Left renal pelvis (tissue), 4 donors: ENCODE data around the gene DRAM2. TPM values are rescaled to one million over a fixed set of nuclear protein-coding genes. Genes with fewer than 3 reads are reported as not detected.
"Not testable (repeated sequence)": the region's sequence is repeated elsewhere in the genome, so short reads cannot be mapped to it uniquely, and the experiment has no call there.

Experiments
- DNase-seq, 4 donors: peaks; one replicate each; pipeline ENCODE4 v3.0.0-alpha.2; 2013; ENCODE audit warnings: low read depth in 4 of 4, low spot score in 3 of 4
- polyA plus RNA-seq, 4 donors: library from polyadenylated mRNA; unstranded; fragments of 120-200 nt; gene quantifications; one replicate each; pipeline ENCODE4 v1.2.1, GENCODE V29; 2013; ENCODE audit not compliant: insufficient read length in 4 of 4

The DRAM2 gene
- polyA plus RNA-seq, 4 donors, result 47.6 to 78.1 (median 73.1) TPM

DNA sequence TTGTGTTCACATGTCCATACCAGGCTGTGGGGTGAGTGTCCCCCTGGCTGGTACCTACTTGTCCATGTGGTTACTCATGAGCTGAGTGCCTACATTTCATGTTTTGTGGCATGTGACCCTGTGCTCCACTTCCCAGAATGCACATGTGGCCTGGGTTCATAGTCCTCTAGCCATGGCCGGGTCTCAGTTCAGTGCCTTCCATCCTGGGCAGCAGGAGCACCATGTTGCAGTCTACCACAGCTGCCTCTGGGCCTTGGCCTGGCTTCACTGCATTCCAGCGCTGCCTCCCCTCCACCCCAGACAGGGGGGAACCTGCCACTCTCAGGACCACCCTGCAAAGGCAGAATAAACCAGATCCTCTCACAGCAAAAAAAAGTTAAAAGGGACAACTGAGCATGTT lies 5.6 kb upstream of the DRAM2 start:
- DNase-seq, result no peak

DNA sequence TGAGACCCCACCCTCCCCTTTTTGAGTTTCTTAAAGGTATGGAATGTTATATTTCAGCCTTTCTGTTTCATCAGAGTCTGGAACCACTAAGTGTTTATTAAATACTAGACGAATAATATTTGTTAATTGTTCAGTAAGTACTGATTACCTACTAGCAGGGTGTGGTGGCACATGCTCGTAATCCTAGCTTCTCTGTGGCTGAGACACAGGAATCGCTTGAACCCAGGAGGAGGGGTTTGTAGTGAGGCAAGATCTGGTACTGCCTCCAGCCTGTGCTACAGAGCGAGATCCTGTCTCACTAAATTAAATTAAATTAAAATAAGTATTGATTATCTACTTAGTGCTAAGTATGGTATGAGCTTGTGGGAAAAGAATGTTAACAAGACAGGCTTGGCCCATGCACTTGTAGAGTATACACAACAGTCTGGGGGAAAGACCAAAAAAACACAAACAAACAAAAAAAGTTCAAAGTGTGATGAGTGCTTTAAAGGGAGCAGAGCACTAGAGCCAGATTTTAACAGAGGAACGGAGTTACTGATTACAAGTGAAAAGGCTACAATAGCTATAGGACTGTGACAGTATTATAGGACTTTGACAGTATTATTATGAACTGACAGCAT lies 2.6 kb upstream of the DRAM2 start:
- no peak for DNase-seq

GRCh38 chr1:111141245-111142220 lies 1.6 kb upstream of the DRAM2 start:
- no peak for DNase-seq

DNA sequence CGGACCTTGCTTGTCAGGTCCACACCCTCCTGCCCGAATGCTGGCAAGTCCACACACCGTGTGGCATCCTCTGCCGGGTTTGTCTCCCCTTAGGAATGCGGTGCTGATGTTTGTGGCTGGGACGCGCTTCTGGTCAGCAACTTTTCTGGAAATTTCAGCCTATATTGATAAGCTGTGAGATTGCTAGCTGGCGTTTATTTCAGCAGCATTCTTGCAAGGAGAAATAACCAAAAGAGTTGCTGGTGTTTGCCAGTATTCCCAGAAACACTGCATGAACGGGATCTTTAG lies 731 bp upstream of the DRAM2 start:
- peak in 1 of 4 donors; percentile 3 for DNase-seq

DNA sequence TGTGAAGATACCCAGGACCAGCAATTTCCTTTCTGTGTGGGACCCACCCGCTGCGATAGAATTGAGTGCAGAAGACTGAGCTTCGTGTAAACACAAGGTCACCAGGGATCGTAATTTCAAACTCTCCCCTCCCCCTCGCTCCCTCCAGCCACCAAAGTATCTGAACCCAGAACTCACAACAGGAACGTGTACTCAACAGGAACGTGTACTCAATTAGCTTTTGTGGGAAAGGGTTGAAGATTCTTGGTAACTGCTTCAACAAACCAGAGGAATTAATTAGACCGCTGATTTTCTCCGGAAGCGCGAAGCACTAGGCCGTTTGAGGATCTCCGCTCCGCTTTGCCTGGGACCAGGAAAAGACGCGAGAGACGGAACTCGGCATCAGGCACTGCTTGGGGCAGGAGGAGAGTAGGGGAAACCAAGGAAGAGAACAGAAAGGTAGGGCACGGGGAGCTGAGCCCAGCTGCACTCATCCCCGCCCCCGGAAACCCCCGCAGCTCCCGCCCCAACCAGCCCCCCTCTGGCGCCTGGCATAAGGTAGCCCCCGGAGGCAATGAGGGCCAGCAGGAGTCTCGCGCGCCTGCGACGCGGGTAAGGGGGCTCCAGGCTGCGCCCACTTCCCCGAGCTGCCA lies 453 bp downstream of the DRAM2 start:
- peak; percentile 43 to 64 (median 46) for DNase-seq

DNA sequence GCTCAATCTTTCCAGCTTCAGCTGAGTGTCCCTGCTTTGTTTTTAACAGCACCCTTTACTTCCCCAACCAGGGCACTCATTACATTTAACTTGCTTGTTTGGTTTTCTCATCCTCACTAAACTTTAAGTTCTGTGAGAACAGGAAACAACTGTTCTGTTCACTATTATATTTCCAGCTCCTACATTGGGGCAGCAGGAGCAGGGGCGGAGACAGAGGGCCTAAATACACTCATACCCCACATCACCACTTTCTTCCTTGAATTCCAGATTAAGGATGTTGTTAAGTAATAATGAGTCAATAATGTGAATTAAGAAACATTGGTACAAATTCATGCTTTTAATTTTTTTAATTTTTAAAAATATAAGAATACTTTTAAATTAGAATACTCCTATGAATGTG lies 6.0 kb downstream of the DRAM2 start:
- no peak for DNase-seq

GRCh38 chr1:111131693-111132092 lies 8.2 kb downstream of the DRAM2 start:
- DNase-seq, result no peak

- DNase-seq, result no peak
Observed at GRCh38 chr1:111129376-111129775, 10.5 kb downstream of the DRAM2 start.

DNA sequence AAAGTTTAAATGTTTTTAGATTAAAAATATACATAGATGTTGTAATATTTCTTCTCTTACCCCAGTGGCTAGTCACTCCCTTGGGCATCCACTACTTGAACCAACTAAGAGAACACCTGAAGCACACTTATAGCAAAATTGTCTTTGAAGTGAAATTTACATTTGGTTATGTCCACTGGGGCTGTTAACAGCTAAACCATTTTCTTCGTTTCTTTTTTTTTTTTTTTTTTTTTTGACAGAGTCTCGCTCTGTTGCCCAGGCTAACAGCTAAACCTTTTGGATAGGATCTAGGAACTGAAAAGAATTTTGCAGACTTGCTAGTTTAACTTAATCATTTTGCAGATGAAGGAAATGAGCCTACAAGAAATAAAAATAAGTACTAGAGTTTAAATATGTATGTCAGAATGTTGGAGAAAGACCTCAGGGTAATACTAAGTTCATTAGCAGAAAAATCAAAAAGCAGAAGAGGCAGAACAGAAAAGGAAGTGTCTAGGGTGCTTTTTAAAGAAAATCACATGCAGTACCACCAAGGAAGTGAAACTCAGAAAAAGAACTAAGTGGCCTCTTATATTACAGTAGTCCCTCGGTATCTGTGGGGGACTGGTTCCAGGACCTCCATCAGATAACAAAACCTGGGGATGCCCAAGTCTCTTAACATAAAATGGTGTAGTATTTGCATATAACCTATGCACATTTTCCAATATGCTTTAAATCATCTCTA lies 11.8 kb downstream of the DRAM2 start:
- no peak for DNase-seq

GRCh38 chr1:111126354-111126753 lies 13.5 kb downstream of the DRAM2 start:
- DNase-seq, result no peak

- no peak for DNase-seq
Observed at GRCh38 chr1:111116496-111116895, 23.4 kb downstream of the DRAM2 start.

- DNase-seq, result peak in 1 of 4 donors; percentile 0
Observed at GRCh38 chr1:111110197-111110899, 29.5 kb downstream of the DRAM2 start.

- DNase-seq, result no peak
Observed at GRCh38 chr1:111104981-111105380, 34.9 kb downstream of the DRAM2 start.

- DNase-seq, result no peak
Observed at GRCh38 chr1:111101854-111102642, 37.8 kb downstream of the DRAM2 start.

DNA sequence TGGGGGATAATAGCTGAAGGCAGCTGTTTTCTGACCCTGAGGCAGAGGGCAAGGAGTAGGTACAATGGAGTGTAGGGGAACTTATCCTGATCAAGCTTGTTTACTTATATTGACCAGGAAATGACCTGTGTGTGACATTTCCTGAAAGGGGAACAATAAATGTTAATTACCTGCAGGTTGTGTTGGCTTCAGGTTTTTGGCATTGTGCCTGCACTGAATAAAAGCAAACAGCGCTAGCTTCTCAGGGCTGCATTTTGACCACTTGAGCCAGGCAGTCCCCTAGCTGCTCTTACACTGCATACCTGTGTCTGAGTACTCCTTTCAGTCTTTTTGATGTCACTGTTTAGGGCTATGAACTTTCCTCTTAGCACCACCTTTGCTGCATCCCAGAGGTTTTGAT lies 40.6 kb downstream of the DRAM2 start:
- DNase-seq, result no peak

DNA sequence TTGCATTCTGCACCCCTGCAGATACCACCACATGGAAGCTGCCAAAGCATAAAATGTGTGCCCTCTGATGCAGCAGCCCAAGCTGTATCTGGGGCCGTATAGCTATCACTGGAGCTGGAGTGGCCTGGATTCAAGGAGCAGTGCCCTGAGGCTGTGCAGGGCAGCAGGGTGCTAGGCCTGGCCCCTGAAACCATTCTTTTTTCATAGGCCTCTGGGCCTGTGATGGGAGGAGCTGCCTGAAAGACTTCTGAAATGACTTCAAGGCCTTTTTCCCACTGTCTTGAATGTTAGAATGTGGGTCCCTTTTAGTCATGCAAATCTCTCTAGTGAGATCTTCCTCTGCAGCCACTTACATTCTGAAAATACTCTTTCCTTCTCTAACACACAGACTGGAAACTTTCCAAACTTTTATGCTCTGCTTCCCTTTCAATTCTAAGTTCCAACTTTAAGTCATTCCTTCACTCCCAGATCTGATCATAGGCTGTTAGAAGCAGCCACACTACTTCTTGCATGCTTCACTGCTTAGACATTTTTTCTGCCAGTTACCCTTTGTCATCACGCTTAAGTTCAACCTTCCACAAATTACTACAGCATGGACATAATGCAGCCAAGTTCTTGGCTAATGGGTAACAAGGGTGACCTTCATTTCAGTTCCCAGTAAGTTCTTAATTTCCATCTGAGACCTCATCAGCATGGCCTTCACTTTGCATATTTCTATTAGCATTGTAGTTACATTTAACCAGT lies 42.4 kb downstream of the DRAM2 start:
- no peak for DNase-seq

GRCh38 chr1:111095421-111095820 lies 44.5 kb downstream of the DRAM2 start:
- DNase-seq, result not testable (repeated sequence)

GRCh38 chr1:111089638-111090037 lies 50.3 kb downstream of the DRAM2 start:
- no peak for DNase-seq

GRCh38 chr1:111085676-111086075 lies 54.2 kb downstream of the DRAM2 start:
- DNase-seq, result no peak
